Hippocampal formation (tissue), 2 donors: ENCODE data around the gene SLC2A6.

Source experiments
- DNase-seq, 2 donors: peaks; one replicate each; lab custom pipeline; 2025; lab: John Stamatoyannopoulos, UW

SLC2A6 gene

GRCh38 chr9:133440874-133441273 lies 38.0 kb downstream of the SLC2A6 start:
- DNase-seq = no peak

DNA sequence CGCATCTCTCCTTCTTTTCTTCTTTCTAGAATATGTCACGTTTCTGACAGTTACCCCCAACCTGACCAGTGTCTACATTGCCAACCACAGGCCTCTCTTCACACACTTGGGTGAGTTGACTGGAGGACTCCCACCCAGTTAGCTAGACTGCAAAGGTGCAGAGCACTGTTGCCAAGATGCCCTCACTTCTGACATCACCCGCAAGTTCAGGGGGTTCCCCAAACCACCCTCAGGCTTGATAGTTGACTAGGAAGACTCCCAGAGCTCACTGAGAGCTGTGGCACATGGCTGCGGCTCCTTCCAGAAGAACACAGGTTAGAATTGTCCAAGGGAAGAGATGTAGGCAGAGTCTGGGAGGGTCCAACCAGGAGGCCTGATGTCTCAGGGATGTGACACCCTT lies 39.6 kb downstream of the SLC2A6 start:
- DNase-seq = no peak

DNA sequence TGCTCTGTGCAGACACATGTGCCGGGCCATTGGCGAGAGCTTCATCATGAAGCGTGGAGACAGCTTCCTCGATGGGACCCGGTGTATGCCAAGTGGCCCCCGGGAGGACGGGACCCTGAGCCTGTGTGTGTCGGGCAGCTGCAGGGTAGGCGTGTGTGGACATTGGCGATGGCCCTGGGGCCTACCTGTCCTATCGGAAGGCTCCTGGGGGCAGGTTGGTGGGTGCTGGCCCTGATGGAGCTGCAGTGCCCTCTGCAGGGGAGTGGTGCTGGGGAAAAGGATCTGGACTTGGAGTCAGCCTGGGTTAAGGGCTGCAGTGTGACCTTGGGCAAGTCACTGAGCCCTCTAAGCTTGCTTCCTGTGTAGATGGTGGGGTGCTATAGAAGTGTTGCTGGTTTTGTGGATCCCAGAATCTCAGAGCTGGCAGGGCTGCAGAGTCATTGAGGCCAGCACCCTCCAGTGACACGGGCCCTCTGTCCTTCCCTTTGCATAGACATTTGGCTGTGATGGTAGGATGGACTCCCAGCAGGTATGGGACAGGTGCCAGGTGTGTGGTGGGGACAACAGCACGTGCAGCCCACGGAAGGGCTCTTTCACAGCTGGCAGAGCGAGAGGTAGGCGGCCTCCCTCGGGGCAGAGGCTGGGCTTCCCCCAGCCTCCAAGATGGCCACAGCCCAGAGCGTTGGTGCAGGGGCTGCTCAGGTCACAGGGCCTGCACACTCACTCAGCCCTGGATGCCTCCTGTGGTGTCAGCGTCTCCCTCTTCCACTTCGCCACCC lies 41.0 kb downstream of the SLC2A6 start:
- no peak for DNase-seq

DNA sequence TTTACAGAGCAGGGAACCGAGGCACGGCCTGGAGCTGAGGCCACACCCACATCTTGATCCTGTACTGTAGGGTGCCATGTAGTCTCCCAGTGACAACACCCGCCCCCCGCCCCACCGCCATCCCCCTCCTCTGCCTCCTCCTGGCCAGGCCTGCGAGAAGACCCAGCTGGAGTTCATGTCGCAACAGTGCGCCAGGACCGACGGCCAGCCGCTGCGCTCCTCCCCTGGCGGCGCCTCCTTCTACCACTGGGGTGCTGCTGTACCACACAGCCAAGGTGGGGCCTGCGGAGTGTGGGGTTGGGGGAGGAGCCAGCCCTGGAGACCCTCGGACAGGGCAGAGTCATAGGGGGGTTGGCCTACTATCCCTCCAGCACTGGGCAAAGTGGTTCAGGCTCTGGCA lies 42.2 kb downstream of the SLC2A6 start:
- no peak for DNase-seq

DNA sequence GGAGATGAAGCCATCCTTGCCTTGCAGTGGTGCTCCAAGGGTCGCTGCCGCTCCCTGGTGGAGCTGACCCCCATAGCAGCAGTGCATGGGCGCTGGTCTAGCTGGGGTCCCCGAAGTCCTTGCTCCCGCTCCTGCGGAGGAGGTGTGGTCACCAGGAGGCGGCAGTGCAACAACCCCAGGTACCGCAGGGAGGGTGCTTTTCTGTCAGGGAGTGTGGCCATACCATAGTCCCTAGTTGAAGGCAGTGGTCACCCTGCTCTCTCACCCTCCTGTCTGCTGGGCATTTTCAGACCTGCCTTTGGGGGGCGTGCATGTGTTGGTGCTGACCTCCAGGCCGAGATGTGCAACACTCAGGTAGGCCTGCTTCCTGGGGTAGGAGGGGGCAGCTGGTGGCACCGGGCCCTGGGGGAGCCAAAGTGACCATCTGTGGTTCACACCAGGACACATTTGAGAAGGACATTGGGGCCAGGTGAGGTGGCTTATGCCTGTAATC lies 45.5 kb downstream of the SLC2A6 start:
- DNase-seq = no peak

DNA sequence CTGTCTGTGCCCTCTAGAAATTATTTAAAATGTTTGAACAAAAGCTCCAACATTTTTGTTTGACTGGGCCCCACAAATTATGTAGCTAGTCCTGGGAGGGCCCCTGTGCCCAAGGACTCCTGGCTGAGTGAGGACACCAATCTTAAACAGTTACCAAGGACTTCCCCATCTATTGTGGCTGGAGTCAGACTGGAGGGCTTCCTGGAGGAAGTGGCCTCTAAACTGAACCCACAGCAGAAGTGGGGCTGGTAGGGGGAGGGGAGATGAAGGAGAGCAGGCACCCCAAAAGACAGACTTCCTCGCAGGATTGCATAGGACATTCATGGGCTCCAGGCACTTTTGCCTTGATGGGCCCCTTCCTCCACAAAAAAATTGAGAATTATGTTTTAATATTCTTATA lies 48.7 kb downstream of the SLC2A6 start:
- DNase-seq = no peak

DNA sequence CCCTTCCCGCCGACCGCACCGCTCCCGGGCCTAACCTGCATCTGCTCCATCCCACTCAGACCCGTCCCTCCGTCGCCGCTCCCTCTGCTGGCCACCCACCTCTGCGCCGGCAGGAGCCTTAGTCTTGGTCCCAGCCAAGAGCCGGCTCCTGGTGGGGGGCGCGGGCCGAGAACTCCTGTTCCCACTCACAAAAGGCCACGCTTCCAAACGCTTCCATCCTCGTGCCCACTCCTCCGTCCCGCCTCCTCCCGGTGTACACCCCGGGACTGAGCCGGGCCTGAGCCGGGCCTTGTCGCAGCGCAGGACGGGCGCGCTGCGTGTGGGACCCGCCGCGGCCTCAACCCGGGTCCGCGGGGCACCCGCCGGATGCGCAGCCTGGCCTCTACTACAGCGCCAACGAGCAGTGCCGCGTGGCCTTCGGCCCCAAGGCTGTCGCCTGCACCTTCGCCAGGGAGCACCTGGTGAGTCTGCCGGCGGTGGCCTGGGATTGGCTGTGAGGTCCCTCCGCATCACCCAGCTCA lies 49.2 kb downstream of the SLC2A6 start:
- no peak for DNase-seq

DNA sequence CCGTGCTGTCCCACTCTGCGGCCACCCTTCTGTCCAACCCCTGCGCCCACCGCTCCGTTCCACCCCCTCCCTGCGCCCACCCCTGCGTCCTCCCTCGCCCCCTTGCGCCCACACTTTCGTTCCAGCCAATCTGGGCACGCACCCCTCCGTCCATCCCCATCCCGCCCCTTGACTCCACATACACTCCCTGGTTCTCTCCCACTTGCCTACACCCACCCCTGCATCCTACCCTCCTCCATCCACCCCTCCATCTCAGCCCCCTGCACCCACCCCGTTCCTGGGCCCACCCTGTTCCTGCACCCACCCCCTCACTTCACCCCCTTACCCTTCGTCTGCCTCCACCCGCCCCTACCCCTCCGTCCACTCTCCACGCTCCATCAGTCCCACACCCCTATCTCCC lies 49.7 kb downstream of the SLC2A6 start:
- DNase-seq = no peak

DNA sequence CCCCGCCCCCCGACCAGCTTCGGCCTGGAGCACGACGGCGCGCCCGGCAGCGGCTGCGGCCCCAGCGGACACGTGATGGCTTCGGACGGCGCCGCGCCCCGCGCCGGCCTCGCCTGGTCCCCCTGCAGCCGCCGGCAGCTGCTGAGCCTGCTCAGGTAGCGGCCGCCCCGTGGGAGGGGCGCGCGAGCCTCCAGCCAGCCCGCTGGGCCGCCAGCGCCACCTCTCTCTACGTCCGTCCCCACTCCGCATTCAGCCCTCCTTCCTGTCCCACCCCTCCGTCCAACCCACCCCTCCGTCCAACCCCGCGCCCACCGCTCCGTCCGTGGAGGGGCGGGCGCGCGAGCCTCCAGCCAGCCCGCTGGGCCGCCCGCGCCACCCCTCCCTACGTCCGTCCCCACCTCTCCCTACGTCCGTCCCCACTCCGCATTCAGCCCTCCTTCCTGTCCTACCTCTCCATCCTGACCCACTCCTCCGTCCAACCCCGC lies 50.2 kb downstream of the SLC2A6 start:
- no peak for DNase-seq

GRCh38 chr9:133427658-133428348 lies 51.1 kb downstream of the SLC2A6 start:
- DNase-seq = no peak

DNA sequence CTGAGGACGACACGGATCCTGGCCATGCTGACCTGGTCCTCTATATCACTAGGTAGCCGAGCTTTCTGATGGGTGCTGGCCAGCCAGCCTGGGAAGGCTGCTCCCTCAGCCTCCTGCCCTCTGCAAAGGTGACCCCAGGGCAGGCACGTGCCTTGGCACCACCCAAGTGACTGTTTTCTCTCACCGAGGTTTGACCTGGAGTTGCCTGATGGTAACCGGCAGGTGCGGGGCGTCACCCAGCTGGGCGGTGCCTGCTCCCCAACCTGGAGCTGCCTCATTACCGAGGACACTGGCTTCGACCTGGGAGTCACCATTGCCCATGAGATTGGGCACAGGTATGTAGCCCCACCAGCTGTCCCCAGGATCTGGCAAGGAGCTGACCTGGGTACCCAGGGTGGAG lies 52.9 kb downstream of the SLC2A6 start:
- no peak for DNase-seq

GRCh38 chr9:133425049-133425632 lies 53.8 kb downstream of the SLC2A6 start:
- no peak for DNase-seq

DNA sequence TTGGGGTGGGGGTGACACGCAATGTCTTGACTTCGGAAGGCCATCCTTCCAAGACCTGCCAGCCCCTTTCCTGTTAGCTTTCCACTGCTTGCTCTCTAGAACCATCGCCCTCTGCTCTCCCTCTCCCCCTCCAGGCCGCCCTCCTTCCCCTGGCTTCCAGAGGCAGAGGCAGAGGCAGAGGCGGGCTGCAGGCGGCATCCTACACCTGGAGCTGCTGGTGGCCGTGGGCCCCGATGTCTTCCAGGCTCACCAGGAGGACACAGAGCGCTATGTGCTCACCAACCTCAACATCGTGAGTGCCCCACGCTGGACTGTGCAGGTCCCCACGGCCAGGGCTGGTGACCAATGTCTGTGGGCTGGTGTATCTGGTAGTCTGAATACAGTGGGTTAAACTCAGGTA lies 54.7 kb downstream of the SLC2A6 start:
- no peak for DNase-seq

GRCh38 chr9:133423216-133423615 lies 55.7 kb downstream of the SLC2A6 start:
- no peak for DNase-seq

DNA sequence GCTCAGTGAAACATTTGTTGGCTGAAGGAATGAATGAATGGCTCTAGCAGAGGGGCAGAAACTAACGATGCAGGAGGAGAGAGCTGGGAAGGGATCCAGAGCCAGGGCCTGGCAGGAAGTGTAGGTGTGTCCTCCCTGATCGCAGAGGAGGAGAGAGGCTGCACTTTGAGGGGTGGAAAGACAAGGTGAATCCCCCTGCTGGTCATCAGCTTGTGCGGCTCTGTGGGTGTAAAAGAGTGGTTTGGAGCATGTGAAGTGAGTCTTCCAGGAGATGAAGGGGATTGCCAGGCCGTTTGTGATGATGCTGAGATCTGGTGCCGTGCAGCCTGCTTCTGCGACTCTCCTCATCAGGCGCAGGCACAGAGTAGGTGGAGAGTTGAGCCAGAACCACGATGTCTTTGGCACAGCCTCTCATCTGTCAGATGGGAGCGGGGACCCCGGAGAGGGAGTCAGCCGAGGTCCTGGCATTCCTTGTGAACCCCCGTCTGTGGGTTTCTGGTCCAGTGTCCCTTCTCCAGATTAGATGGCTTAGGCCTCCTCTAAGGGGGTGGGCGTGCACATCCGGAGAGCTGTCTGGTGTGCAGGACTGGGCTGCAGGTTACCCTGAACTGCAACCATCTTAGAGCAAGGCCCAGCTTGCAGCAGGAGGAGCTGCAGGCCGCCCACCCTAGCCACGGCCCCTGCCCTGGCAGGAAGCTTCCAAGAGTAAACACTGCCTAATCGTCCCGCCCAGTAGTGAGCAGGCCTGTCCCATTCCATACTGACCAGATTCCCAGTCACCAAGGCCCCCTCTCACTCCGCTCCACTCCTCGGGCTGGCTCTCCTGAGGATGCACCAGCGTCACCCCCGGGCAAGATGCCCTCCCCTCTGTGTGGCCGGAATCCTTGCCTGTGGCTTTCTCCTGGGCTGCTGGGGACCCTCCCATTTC lies 57.0 kb downstream of the SLC2A6 start, which contains the start of gene ADAMTS13:
Gene ADAMTS13, plus strand, starts transcription at position 753 of the 928 bp plus-strand sequence. Its CDS starts 77 bp downstream, at position 830.
- no peak for DNase-seq
